Esophagus squamous epithelium (tissue), 4 donors: ENCODE data around the gene KIFC3.

Source experiments
- CTCF ChIP-seq, 6 experiments: fragments of 450-650 bp in 4 of 6; fragments of 200-600 bp in 2 of 6; sonication (generic) in 2 of 6; IDR thresholded peaks; one replicate each; pipeline ENCODE4 v1.5.1; 2016 to 2019; ENCODE audit warnings: antibody characterized with exemption in 6 of 6, mild to moderate bottlenecking in 4 of 6, moderate library complexity in 4 of 6
- POLR2A ChIP-seq, 4 donors: fragments of 450-650 bp; IDR thresholded peaks; one replicate each; pipeline ENCODE4 v1.6.1; 2017; ENCODE audit warnings: antibody characterized with exemption in 4 of 4, mild to moderate bottlenecking in 4 of 4, moderate library complexity in 3 of 4

- TF ChIP-seq CTCF (IDR thresholded peaks at IDR 0.05) (no peak), POLR2A (IDR thresholded peaks at IDR 0.05) (no peak)
Observed at GRCh38 chr16:57711993-57712392, 90.3 kb downstream of the KIFC3 start.
